Measurements from ENCODE around the gene FKBP2. TPM values are rescaled to one million over a fixed set of nuclear protein-coding genes. Genes with fewer than 3 reads are reported as not detected.

Gene FKBP2
- total RNA-seq, 1 experiment from 2014 or later: 63.8 TPM

GRCh38 chr11:64284048-64284961 is 43.4 kb downstream of the FKBP2 start, which contains the start of gene BAD:
Gene BAD (minus strand): TSS chr11:64284665. CDS start chr11:64284368, 297 bp downstream.
- DNase-seq: peak; percentile 100
- Histone ChIP-seq H3K36me3 (replicated peaks; ENCODE audit: control insufficient read depth, insufficient read depth, low read length) (no peaks in the 10 kb centered on the region), H3K27me3 (ENCODE audit: control insufficient read depth, insufficient read depth, low read length) (no peaks in the 10 kb centered on the region; the same call in none of the 2 replicates), H3K4me3 (ENCODE audit: insufficient read depth, low read depth, low read length) (peak within 1 kb of the TSS; percentile 78)

GRCh38 chr11:64284962-64285884 is 44.3 kb downstream of the FKBP2 start, which contains the start of gene GPR137:
Gene GPR137 (plus strand): TSS chr11:64285848. CDS start chr11:64286525, 677 bp downstream.
- peak; percentile 100 for DNase-seq
- H3K36me3 ChIP-seq (replicated peaks; ENCODE audit: control insufficient read depth, insufficient read depth, low read length): no peaks in the 10 kb centered on the region
- peaks cover 8% of the 10 kb centered on the region for H3K27me3 ChIP-seq (ENCODE audit: control insufficient read depth, insufficient read depth, low read length)
- peak within 1 kb of the TSS; percentile 78 for H3K4me3 ChIP-seq (ENCODE audit: insufficient read depth, low read depth, low read length)

- Histone ChIP-seq H3K36me3 (replicated peaks; ENCODE audit: control insufficient read depth, insufficient read depth, low read length) (no peaks in the 10 kb centered on the region), H3K4me3 (ENCODE audit: insufficient read depth, low read depth, low read length) (peak overlapping the region; percentile 78), H3K27me3 (ENCODE audit: control insufficient read depth, insufficient read depth, low read length) (peaks cover 17% of the 10 kb centered on the region)
- DNase-seq: peak; percentile 75
Observed at GRCh38 chr11:64285885-64286800, 45.2 kb downstream of the FKBP2 start.

DNA sequence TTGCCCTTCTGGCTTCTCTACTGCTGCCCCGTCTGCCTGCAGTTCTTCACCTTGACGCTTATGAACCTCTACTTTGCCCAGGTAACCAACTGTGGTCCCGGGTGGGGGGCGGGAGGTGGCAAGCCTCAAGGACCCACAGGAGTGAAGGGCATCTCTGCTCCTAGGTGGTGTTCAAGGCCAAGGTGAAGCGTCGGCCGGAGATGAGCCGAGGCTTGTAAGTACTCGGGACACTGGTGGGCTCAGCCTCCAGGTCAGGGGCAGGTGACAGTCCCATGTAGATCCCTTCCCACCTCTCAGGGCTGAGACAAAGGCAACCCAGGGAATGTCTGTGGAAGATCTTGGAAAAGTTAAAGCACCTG is 45.9 kb downstream of the FKBP2 start:
- no peak for DNase-seq
- H3K27me3 ChIP-seq (ENCODE audit: control insufficient read depth, insufficient read depth, low read length): peaks cover 22% of the 10 kb centered on the region
- no peak overlapping the region for H3K4me3 ChIP-seq (ENCODE audit: insufficient read depth, low read depth, low read length)
- no peaks in the 10 kb centered on the region for H3K36me3 ChIP-seq (replicated peaks; ENCODE audit: control insufficient read depth, insufficient read depth, low read length)

GRCh38 chr11:64287676-64288352 is 46.9 kb downstream of the FKBP2 start:
- Histone ChIP-seq H3K27me3 (ENCODE audit: control insufficient read depth, insufficient read depth, low read length) (peaks cover 33% of the 10 kb centered on the region), H3K4me3 (ENCODE audit: insufficient read depth, low read depth, low read length) (no peak overlapping the region), H3K36me3 (replicated peaks; ENCODE audit: control insufficient read depth, insufficient read depth, low read length) (no peaks in the 10 kb centered on the region)
- no peak for DNase-seq

DNA sequence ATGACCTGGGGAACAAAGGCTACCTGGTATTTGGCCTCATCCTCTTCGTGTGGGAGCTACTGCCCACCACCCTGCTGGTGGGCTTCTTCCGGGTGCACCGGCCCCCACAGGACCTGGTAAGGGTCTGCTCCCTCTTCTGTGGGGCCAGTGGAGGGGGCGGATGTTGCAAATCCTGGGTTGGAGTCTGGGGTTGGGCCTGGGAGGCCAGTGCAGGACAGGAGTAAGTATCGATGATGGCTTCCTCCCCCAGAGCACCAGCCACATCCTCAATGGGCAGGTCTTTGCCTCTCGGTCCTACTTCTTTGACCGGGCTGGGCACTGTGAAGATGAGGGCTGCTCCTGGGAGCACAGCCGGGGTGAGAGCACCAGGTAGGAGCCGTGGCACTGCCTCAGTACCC is 47.5 kb downstream of the FKBP2 start:
- no peak for DNase-seq
- Histone ChIP-seq H3K27me3 (ENCODE audit: control insufficient read depth, insufficient read depth, low read length) (peaks cover 38% of the 10 kb centered on the region), H3K36me3 (replicated peaks; ENCODE audit: control insufficient read depth, insufficient read depth, low read length) (no peaks in the 10 kb centered on the region), H3K4me3 (ENCODE audit: insufficient read depth, low read depth, low read length) (no peak overlapping the region)

- Histone ChIP-seq H3K27me3 (ENCODE audit: control insufficient read depth, insufficient read depth, low read length) (peaks cover 45% of the 10 kb centered on the region), H3K4me3 (ENCODE audit: insufficient read depth, low read depth, low read length) (no peak overlapping the region), H3K36me3 (replicated peaks; ENCODE audit: control insufficient read depth, insufficient read depth, low read length) (no peaks in the 10 kb centered on the region)
- no peak for DNase-seq
Observed at GRCh38 chr11:64289002-64289564, 48.2 kb downstream of the FKBP2 start.

GRCh38 chr11:64290352-64291261 is 49.7 kb downstream of the FKBP2 start:
- Histone ChIP-seq H3K36me3 (replicated peaks; ENCODE audit: control insufficient read depth, insufficient read depth, low read length) (no peaks in the 10 kb centered on the region), H3K4me3 (ENCODE audit: insufficient read depth, low read depth, low read length) (peak overlapping the region; percentile 28; the same call in 1 of the 2 replicates), H3K27me3 (ENCODE audit: control insufficient read depth, insufficient read depth, low read length) (peaks cover 61% of the 10 kb centered on the region)
- no peak for DNase-seq

GRCh38 chr11:64291262-64291751 is 50.4 kb downstream of the FKBP2 start, which contains the start of gene KCNK4:
Gene KCNK4 (plus strand): TSS chr11:64291302. CDS start chr11:64293019, 1,717 bp downstream.
- peaks cover 68% of the 10 kb centered on the region for H3K27me3 ChIP-seq (ENCODE audit: control insufficient read depth, insufficient read depth, low read length)
- H3K36me3 ChIP-seq (replicated peaks; ENCODE audit: control insufficient read depth, insufficient read depth, low read length): no peaks in the 10 kb centered on the region
- peak within 1 kb of the TSS; percentile 30 for H3K4me3 ChIP-seq (ENCODE audit: insufficient read depth, low read depth, low read length)
- peak; percentile 86 for DNase-seq

GRCh38 chr11:64291752-64292459 is 51.0 kb downstream of the FKBP2 start:
- peaks cover 74% of the 10 kb centered on the region for H3K27me3 ChIP-seq (ENCODE audit: control insufficient read depth, insufficient read depth, low read length)
- no peaks in the 10 kb centered on the region for H3K36me3 ChIP-seq (replicated peaks; ENCODE audit: control insufficient read depth, insufficient read depth, low read length)
- DNase-seq: peak; percentile 66
- peak overlapping the region; percentile 30; the same call in 1 of the 2 replicates for H3K4me3 ChIP-seq (ENCODE audit: insufficient read depth, low read depth, low read length)

- peak overlapping the region; percentile 30; the same call in 1 of the 2 replicates for H3K4me3 ChIP-seq (ENCODE audit: insufficient read depth, low read depth, low read length)
Observed at GRCh38 chr11:64292460-64293254, 51.8 kb downstream of the FKBP2 start.

More at GRCh38 chr11:64292460-64293254, 51.8 kb downstream of the FKBP2 start:
- DNase-seq: peak; percentile 83
- peaks cover 81% of the 10 kb centered on the region for H3K27me3 ChIP-seq (ENCODE audit: control insufficient read depth, insufficient read depth, low read length)
- H3K36me3 ChIP-seq (replicated peaks; ENCODE audit: control insufficient read depth, insufficient read depth, low read length): no peaks in the 10 kb centered on the region

Data from H7 (cell line).